Activated CD8-positive, alpha-beta memory T cell treated with anti-CD3 and anti-CD28 coated beads, Interleukin-2, amount 50 U/mL, for 24 hours (primary cell): ENCODE data around the gene IL1RL2.

Experiments
- DNase-seq: peaks from one replicate; pipeline ENCODE4 v3.0.0-alpha.2; 2020; ENCODE audit errors: extremely low read depth

Gene IL1RL2

DNA sequence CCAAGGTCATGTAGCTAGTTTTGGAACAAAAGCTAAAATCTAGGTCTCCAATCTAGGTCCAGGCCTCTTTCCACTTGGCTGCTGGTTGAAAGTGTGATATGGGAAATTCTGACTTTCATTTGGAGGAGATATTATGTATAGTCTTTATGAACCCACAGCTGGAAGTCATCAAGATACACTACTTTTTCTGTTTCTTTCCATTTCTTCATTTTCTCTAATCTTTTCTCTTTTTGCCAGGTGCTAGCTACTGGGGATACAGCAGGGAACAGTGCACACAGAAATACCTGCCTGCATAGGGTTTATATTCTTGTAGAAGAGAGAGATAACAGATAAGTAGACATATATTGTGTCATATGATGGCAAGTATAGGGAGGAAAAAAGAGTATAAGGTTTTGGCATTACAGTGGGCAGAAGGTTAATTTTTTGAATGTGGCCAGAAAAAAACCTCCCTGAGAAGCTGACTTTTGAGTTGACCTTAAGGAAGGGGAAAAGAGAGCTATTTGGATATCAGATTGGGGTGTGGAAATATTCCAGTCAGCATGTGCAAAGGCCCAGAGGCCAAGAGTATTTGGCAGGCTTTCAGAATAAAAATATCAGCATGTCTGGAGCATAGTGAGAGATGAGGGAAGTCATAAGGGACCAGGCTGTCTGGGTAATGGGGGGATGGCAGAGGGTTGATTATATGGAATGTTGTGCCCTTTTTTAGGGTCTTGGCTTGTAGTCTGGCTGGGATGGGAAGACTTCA is 28.6 kb upstream of the IL1RL2 start:
- no peak for DNase-seq

DNA sequence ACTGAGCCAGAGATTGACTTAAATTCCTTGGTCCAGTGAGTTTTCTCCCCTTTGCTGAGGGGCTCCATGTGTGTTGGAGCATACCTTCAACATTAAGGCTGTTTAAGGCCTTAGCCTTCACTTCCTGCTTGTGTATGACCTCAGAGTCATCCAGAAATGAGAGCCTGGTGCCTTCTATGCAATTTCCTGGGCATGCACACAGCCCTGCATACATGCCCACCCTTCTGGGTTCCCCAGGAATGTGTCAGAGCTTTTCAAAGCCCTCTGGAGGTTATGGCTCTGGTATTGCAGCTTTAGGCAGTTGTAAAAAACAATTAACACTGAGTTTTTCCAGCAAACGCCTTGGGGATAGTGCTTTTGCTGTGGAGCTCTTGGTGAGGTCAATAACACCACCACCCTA is 27.5 kb upstream of the IL1RL2 start:
- DNase-seq = no peak

DNA sequence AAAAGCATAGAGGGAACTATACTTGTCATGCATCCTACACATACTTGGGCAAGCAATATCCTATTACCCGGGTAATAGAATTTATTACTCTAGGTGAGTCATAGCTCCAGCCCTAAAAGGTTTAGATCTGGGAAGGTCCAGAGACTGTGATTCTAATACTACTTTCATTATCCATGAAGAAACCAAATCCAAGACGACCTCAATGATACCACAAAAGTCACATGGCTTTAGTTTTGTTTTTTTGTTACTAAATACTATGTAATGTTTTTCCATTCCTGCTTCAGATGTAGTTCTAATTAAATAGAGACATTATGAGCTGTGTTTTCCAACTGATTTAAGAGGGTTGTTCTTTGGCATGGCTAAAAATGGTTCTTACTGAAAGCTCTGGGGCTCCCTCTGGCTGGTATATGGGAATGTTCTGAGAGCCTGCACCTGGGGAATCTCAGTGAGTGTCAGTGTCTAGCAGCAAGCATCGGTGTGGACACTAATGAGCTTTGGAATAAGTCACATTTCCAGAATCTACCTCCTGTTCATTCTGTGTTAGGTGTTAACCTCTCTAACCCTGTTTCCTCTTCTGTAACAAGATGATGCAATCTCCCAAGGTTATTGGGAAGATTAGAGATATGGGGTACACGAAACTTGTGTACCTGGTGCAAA is 20.5 kb upstream of the IL1RL2 start:
- no peak for DNase-seq

DNA sequence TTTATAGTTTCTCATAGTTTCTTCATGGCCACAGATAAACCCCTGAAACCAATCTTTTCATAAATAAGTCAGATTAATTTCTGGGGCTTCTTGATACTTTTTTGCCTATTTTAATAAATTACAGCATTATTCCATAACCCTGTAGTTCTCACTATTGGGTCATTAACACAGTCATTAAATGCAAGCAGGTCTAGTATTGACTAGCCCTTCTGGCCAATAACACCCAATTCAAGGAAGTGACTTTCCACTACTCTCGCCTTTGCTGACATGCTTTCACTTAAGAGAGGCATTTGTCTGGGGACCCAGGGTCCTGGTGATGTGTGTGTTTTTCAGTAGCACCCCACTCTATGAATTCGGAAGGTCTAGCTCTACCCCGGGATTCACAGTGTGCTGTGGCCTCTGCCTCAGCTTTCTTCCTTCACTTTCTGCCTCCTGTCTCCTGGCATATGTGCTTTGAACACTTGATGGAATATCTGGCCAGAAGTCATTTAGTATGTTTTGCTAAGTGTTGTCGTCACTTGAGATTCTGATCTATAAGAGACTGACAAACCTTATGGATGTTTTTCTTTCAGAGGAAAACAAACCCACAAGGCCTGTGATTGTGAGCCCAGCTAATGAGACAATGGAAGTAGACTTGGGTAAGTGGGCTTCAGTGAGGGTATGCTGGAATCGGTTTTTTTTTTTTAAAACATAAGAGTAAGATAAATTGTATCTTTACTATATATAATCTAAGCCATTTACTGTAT is 18.6 kb upstream of the IL1RL2 start:
- no peak for DNase-seq

DNA sequence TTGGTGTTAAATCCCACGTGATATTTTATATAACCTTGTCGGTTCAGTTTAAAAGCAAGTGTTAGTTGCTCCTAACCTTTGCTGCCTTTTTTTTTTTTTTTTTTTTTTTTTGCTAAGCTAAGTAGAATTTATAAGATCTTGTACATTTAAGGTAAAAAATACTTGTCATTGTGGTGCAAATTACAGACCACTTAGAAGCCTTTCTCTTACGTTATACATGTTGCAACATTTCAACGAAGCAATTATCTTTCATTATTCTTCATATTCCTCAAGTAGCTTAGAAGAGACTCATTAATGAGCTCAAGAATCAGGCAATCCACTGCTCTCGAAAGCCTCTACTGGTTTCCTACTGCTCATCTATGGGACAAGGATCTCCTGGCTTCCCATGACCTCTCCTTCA is 14.9 kb upstream of the IL1RL2 start:
- no peak for DNase-seq

DNA sequence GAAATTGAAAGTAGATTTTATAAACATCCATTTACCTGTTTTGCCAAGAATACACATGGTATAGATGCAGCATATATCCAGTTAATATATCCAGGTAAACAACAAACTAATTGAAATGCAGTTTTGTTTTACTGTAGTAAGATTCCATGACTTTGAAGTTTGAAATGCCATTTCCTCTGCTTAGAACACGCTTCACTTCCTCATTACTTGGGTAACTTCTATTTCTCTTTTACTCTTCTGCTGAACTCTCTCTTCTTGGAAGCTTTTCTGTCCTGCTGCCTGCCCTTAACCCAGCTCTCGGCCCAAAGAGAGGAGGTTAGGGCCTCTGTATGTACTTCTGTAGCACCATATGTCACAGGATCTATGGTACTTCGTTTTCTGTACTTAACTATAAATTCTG is 14.1 kb upstream of the IL1RL2 start:
- DNase-seq = no peak

DNA sequence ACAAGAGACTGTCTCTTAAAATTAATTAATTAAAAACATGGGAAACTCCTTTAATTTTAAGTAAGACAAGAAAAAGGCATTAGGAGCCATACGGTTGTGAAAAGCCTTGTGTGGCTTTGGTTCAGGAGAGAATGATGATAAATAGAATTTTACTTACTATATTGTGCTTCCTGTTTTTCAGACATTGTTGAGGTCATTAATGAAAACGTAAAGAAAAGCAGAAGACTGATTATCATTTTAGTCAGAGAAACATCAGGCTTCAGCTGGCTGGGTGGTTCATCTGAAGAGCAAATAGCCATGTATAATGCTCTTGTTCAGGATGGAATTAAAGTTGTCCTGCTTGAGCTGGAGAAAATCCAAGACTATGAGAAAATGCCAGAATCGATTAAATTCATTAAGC is 10.7 kb upstream of the IL1RL2 start:
- DNase-seq = no peak

DNA sequence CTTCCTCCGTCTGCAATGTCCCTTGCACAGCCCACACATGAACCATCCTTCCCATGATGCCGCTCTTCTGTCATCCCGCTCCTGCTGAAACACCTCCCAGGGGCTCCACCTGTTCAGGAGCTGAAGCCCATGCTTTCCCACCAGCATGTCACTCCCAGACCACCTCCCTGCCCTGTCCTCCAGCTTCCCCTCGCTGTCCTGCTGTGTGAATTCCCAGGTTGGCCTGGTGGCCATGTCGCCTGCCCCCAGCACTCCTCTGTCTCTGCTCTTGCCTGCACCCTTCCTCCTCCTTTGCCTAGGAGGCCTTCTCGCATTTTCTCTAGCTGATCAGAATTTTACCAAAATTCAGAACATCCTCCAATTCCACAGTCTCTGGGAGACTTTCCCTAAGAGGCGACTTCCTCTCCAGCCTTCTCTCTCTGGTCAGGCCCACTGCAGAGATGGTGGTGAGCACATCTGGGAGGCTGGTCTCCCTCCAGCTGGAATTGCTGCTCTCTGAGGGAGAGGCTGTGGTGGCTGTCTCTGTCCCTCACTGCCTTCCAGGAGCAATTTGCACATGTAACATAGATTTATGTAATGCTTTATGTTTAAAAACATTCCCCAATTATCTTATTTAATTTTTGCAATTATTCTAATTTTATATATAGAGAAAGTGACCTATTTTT is 8.9 kb upstream of the IL1RL2 start:
- no peak for DNase-seq

DNA sequence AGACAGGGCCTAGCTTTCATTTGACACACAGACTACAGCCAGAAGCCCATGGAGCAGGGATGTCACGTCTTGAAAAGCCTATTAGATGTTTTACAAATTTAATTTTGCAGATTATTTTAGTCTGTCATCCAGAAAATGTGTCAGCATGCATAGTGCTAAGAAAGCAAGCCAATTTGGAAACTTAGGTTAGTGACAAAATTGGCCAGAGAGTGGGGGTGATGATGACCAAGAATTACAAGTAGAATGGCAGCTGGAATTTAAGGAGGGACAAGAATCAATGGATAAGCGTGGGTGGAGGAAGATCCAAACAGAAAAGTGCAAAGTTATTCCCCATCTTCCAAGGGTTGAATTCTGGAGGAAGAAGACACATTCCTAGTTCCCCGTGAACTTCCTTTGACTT is 7.8 kb upstream of the IL1RL2 start:
- DNase-seq = no peak

DNA sequence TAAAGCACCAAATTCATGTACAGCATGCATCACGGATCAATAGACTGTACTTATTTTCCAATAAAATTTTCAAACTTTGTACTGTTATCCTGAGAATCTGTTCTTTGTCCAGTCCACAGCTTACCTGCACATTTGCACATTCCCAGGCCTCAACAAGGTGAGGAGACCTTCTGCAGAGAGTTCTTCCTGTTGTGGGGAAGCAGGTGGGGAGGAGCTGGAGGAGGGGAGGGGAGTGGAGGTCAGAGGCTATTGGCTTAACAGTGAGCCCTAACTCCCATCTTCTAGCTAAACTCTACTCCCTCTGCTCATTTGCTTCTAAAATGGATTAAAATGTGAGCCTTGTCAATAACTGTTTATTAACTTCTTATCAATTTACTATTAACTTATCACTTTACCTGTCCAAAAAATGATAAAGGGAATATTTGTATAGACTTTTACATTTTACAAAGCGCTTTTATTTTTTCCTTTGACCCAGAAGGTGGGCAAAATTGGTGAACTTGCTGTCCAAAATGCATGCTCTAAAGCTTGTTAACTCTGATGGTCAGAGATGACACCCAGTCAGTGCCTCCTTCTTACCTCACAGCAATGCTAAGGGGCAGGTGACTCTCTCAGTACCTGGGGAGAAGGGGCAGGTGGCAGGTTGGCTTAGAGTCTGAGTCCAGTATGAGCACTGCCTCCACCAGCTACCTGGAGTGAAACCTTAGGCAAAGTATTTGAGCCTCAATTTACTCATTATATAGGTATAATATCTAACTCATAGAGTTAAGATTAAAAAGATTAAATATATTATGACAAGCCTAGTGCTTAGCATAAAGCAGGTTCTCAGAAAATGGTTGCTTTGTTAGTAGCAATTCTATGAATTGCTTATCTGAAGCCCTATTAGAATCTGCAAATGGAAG is 6.8 kb upstream of the IL1RL2 start:
- no peak for DNase-seq

DNA sequence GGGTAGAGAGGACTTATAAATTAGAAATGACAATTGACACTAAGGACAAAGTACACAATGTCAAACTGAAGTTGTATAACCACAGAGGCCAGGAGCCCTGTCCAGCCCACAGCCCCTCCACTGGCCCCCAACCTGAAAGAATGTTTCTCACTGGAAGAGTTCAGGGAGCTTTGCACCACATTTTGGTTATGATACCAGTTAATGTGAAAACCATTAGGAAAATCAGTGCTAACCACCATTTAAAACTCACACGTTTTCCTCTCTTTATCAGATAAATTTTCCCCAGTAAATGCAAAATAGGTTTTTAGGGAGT is 6.2 kb upstream of the IL1RL2 start:
- no peak for DNase-seq

DNA sequence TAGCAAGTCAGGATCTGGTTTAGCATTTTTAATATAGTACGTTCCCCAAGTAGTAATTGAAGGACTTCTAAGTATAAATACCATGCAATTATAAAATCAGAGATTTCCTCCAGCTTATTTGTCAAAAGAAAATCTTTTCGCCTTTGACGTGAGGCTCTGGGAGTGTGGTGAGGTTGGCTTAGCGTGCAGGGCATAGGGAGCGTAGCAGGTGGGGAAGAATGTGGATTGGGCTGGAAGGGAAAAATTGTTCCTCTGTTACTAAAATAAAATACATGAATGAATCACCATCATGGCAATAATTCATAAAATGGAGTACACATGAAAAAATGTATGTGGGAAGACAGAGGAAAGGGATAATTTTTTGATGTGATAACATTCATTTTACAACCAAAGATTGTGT is 5.4 kb upstream of the IL1RL2 start:
- no peak for DNase-seq

DNA sequence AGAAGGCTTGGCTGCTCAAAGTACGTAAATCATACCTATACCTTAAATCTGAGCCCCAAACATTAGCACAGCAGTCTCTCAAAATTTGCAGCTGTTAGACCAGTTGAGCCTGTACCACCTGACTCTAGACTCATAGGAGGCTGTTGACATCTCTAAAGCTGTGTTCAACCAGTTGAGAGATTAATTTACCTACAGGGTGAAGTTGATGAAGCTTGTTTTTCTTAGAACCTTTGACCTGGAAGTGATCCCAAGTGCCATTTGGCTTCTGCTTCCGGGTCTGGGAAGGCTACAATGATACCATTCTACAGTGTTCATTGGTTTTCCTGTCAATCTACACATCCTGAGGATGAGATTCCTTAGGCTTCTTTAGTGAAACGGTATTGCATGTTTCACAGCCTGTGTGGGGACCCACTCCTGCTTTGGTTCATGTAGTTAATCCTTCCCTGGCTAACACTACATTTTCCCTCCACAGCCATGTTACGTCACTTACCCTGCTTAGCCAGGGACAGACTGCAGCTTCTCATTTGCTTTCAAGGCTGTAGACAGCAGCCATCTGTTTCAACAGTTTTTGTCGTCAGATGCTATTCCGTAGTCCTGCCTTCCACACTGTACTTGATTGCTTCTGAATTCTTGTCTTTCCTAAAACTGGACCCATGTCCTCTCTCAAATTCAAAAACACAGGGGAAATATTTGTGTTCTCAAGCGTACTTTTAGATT is 4.7 kb upstream of the IL1RL2 start:
- no peak for DNase-seq

DNA sequence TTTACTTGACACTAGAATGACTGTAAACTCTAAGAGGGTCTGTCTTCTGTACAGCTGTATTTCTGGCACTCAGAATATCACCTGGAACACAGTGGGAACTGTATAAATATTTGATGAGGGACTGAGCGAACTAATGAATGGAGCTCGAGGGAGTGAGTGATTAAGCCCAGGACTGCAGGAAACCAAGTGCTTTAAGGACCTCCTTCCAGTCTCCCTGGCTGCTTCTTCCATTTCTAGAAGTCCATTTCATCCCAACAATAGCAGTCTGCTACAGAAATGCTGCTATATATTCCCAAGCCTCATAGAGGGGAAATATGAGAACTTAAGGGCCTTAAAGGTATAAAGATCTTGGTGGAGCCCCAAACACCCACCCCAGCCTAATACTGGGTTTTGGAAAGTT is 2.8 kb upstream of the IL1RL2 start:
- DNase-seq = no peak

DNA sequence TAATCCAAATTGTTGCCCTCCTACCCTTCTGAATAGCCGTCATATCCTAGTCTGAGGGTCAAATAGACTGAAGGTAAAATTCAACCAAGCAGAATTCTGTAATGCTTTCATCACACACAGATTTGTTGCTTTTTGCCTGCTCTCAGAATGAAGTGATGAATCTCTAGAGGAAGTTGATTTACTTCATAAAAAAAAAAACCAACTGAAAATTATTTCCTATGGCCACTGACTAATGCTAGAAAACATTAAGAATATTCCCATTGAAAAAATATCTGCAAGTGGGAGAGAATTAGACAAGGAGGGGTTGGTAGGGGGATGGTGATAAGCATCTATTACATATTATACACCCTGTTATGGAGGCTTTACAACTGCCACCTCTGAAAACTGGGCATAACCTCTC is 2.3 kb upstream of the IL1RL2 start:
- no peak for DNase-seq

DNA sequence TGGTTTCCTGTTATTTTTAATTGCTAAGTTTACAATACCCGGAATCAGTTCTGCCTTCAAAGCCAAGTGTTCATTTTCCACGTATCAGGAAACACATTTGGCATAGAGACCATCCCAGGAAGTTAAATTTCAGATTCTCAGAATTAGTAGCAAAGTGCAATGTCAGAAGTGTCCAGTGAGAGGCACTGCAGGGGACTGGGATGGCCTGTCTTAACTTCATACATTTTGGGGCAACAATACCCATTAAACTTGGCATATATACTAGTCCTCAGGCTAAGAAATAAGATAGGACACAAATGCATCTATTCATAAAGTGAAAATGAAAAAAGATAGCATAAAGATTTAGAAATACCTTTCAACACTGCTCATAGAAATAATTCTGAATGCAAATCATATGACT is 1.5 kb upstream of the IL1RL2 start:
- no peak for DNase-seq

DNA sequence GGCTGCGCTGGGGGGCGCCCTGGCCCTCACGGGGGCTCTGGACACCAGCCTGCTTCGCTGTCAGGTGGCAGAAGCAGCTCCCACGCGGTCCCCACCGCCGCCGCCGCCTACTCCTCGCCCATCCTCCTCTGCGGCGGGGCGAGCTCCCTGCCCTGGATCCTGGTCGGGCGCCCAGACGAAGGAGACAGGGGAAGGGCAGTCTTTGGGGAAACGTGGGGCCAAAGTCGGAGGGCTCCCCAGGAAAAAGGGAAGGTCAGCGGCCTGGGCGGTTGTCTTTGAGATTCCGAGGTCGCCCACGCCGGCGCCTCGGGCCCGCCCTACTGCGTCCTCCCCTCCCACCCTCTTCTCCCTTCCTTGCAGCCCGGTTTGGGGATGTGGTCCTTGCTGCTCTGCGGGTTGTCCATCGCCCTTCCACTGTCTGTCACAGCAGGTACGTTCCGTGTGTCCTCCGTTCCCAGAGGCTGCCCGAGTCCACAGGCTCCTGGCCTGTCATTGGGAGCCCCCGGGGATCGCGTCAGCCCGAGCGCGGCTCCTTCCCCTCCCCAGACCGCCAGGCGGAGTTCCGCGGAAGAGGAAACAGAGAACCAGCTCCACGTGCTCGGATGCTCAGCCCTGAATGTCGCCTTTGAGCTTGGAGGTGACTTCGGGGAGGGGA is 800 bp downstream of the IL1RL2 start:
- DNase-seq = peak; percentile 21

DNA sequence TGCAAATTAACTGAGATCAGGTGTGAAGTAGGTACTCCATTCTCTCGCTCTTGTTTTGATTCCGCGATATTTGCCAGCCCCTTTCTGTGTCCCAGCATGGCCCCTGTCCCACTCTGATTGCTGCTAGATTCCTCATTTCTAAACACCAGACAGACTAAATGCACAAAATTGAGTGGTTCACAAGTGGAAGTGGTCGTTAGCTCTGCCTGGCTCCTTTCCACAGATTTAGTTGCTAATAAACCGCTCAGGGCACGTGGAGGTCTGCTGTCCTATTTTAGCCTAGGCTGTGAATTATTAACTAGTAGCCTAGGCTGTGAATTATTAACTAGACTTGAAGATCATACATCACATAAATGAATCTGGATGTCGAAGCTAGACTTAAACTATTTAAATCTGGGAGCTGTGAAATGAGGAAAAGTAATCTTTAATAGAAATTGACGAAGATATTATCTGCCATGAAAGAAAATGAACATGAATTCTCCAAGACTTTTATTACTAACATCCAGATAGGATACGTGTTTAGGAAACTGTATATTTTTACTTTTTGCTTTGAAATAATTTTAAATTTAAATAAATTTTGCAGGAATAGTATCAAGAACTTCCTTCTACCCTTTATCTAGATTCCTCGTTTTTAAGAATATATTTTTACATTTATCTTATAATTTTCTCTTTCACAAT is 3.7 kb downstream of the IL1RL2 start:
- no peak for DNase-seq

DNA sequence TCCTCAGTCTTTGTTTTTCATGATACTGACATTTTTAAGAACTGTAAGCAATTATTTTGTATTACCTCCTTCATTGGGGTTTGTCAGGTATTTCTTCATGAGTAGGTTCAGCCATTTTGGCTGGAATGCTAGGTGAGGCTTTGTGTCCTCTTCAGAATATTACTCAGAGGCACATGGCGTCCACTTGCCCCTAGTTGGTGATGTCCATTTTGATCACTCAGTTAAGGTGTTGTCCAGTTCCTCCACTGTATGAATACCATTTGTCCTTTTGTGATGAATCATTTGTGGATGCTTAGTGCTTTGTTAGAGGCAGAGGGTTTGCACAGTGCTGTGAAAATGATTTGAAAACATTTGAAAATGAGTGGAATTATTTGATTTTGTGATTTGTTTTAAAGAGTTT is 4.7 kb downstream of the IL1RL2 start:
- no peak for DNase-seq

DNA sequence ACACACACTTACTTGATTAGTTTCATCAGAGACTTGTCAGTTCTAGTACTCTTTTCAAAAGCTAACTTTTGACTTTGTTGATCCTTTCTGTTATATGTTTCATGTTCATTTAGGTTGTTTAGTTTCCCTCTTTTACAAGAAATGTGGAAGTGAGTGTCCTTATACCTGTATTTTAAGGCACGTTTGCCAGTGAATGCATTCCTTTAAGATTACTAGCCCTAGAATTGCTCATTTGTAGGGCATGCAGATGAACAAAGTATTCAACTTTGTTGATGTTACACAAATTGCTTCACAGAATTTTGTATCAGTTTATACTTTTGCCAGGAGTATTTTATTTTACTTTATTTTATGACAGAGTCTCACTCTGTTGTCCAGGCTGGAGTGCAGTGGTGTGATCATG is 6.3 kb downstream of the IL1RL2 start:
- DNase-seq = no peak
